Caco-2 (cell line): Measurements from ENCODE around the gene TPM2. TPM values are rescaled to one million over a fixed set of nuclear protein-coding genes. Genes with fewer than 3 reads are reported as not detected.

ENCODE experiments used
- BruUV-seq: library from RNA; stranded (reverse); fragments of 400-500 nt; replicated peaks from 2 replicates; lab custom pipeline; 2021; lab: Mats Ljungman, UMichigan
- CTCF ChIA-PET: fragments of 300-600 bp; sonication (Branson Sonifier 250); formaldehyde crosslinking; loops from one replicate; lab custom pipeline; 2022; ENCODE audit warnings: antibody characterized with exemption; lab: Charles Lee
- POLR2A ChIA-PET: fragments of 300-600 bp; sonication (Branson Sonifier 250); formaldehyde crosslinking; loops from one replicate; lab custom pipeline; 2022; ENCODE audit warnings: antibody characterized with exemption; lab: Charles Lee
- DNase-seq, 2 experiments: peaks; one replicate each; pipeline versions ENCODE4 v3.0.0 to v3.0.0-alpha.2; 2020 to 2022
- H3K27me3 ChIP-seq: replicated peaks from 2 replicates; pipeline ENCODE4 v1.6.0; 2011; ENCODE audit warnings: low read length; ENCODE audit not compliant: control insufficient read depth, insufficient read depth
- H3K36me3 ChIP-seq: 2 replicates; pipeline ENCODE4 v1.5.1; 2011; ENCODE audit warnings: low read length; ENCODE audit not compliant: control insufficient read depth, insufficient read depth
- H3K4me1 ChIP-seq: fragments of 250-450 bp; sonication (Bioruptor Pico); 2 replicates; pipeline ENCODE4 v1.5.1; 2020; ENCODE audit warnings: mild to moderate bottlenecking
- H3K4me3 ChIP-seq: 2 replicates; pipeline ENCODE4 v1.5.1; 2011; ENCODE audit warnings: low read depth, mild to moderate bottlenecking, control low read depth, low read length
- H3K9me3 ChIP-seq: fragments of 250-450 bp; sonication (Bioruptor Pico); 2 replicates; pipeline ENCODE4 v1.5.1; 2020; ENCODE audit warnings: mild to moderate bottlenecking, moderate library complexity
- H3K27ac Mint-ChIP-seq: one replicate; pipeline ENCODE4 v1.8.0; 2022; ENCODE audit warnings: mixed read lengths; ENCODE audit not compliant: unreplicated experiment
- H3K27me3 Mint-ChIP-seq: one replicate; pipeline ENCODE4 v1.8.0; 2022; ENCODE audit warnings: mixed read lengths; ENCODE audit not compliant: insufficient read depth, unreplicated experiment
- H3K36me3 Mint-ChIP-seq: one replicate; pipeline ENCODE4 v1.8.0; 2022; ENCODE audit warnings: mild to moderate bottlenecking, mixed read lengths; ENCODE audit not compliant: insufficient read depth, unreplicated experiment
- H3K4me1 Mint-ChIP-seq: one replicate; pipeline ENCODE4 v1.8.0; 2022; ENCODE audit warnings: low read depth, mixed read lengths; ENCODE audit not compliant: unreplicated experiment
- H3K4me3 Mint-ChIP-seq: one replicate; pipeline ENCODE4 v1.8.0; 2022; ENCODE audit warnings: mild to moderate bottlenecking, moderate library complexity, mixed read lengths; ENCODE audit not compliant: unreplicated experiment
- H3K9me3 Mint-ChIP-seq: one replicate; pipeline ENCODE4 v1.8.0; 2022; ENCODE audit warnings: mixed read lengths; ENCODE audit not compliant: unreplicated experiment
- CTCF ChIP-seq, 2 experiments: fragments of 200-600 bp in 1 of 2; IDR thresholded peaks; 1 replicate in 1 of 2; 2 replicates in 1 of 2; pipeline versions ENCODE4 v1.5.1 to v1.8.0; 2011 to 2022; ENCODE audit warnings: antibody characterized with exemption in 1 of 2, control low read depth in 1 of 2, inconsistent platforms in 1 of 2, low read depth in 1 of 2, low read length in 1 of 2, mild to moderate bottlenecking in 1 of 2, moderate library complexity in 1 of 2; ENCODE audit not compliant: insufficient read depth in 1 of 2, severe bottlenecking in 1 of 2, unreplicated experiment in 1 of 2
- intact Hi-C: fragments of 100-400 bp; cut with micrococcal nuclease; formaldehyde crosslinking; loops from one replicate; pipeline ENCODE4 v1.10.0; 2022; ENCODE audit not compliant: unreplicated experiment
- total RNA-seq: library from RNA; stranded (reverse); gene quantifications from 2 replicates; pipeline ENCODE4 v1.2.3, GENCODE V29; 2022

Gene TPM2
- total RNA-seq, 1 experiment from 2014 or later = 21.8 TPM

GRCh38 chr9:35650341-35651158 is 39.2 kb downstream of the TPM2 start, which contains the start of gene SIT1:
Gene SIT1, minus strand, starts transcription at chr9:35650931. Its CDS starts 78 bp downstream, at chr9:35650853.
- H3K27ac Mint-ChIP-seq = no peak within 1 kb of the TSS
- no peaks in the 10 kb centered on the region for H3K9me3 Mint-ChIP-seq
- H3K4me1 Mint-ChIP-seq = peaks cover 10% of the 10 kb centered on the region
- H3K27me3 ChIP-seq = no peaks in the 10 kb centered on the region
- no TSS peak for BruUV-seq
- POLR2A ChIA-PET = no interaction called here
- no peaks in the 10 kb centered on the region for H3K27me3 Mint-ChIP-seq
- no peaks in the 10 kb centered on the region for H3K9me3 ChIP-seq
- no peak within 1 kb of the TSS for H3K4me3 ChIP-seq
- no peak within 1 kb of the TSS for H3K4me3 Mint-ChIP-seq
- no peak for TF ChIP-seq CTCF (IDR thresholded peaks at IDR 0.05; ENCODE audit: insufficient read depth in 1 of 2, low read depth in 1 of 2, low read length in 1 of 2, severe bottlenecking in 1 of 2, unreplicated experiment in 1 of 2)
- H3K36me3 ChIP-seq = no peaks in the 10 kb centered on the region
- intact Hi-C loops = no loop called here
- DNase-seq = no peak
- CTCF ChIA-PET = interaction anchor here (1.2 kb wide), 1 partner anchor 7 kb away, joined by 3 read pairs; the partner anchor contains the start of genes CCDC107 and RMRP
- peaks cover 7% of the 10 kb centered on the region for H3K36me3 Mint-ChIP-seq
- peaks cover 5% of the 10 kb centered on the region; the same call in 1 of the 2 replicates for H3K4me1 ChIP-seq

- TF ChIP-seq CTCF (IDR thresholded peaks at IDR 0.05; ENCODE audit: insufficient read depth in 1 of 2, low read depth in 1 of 2, low read length in 1 of 2, severe bottlenecking in 1 of 2, unreplicated experiment in 1 of 2) = no peak
- intact Hi-C loops = loop anchor here (5.0 kb wide), 2 partner anchors 162 to 233 kb away; no protein-coding TSS in a partner anchor
- Histone ChIP-seq H3K4me1 (peaks cover 5% of the 10 kb centered on the region), H3K4me3 (no peak overlapping the region), H3K9me3 (no peaks in the 10 kb centered on the region), H3K36me3 (no peaks in the 10 kb centered on the region), H3K27me3 (no peaks in the 10 kb centered on the region)
- Mint-ChIP-seq H3K27ac (no peak overlapping the region), H3K27me3 (no peaks in the 10 kb centered on the region), H3K4me1 (peaks cover 10% of the 10 kb centered on the region), H3K36me3 (peaks cover 7% of the 10 kb centered on the region), H3K4me3 (no peak overlapping the region), H3K9me3 (no peaks in the 10 kb centered on the region)
- POLR2A ChIA-PET = no interaction called here
- DNase-seq = no peak
- CTCF ChIA-PET = interaction anchor here (1.2 kb wide), 1 partner anchor 8 kb away, joined by 3 read pairs; the partner anchor contains the start of genes CCDC107 and RMRP
- no TSS peak for BruUV-seq
Measured at GRCh38 chr9:35649431-35650340, 40.0 kb downstream of the TPM2 start.
